CD4-positive, alpha-beta T cell treated with Interleukin-1 beta for 1 hour (primary cell): Measurements from ENCODE around the gene HIRIP3.
"Not testable (repeated sequence)": the region's sequence is repeated elsewhere in the genome, so short reads cannot be mapped to it uniquely, and the experiment has no call there.

Experiments
- DNase-seq, 2 donors: peaks; one replicate each; pipeline ENCODE4 v3.0.0-alpha.2; 2020 to 2022

The HIRIP3 gene

DNA sequence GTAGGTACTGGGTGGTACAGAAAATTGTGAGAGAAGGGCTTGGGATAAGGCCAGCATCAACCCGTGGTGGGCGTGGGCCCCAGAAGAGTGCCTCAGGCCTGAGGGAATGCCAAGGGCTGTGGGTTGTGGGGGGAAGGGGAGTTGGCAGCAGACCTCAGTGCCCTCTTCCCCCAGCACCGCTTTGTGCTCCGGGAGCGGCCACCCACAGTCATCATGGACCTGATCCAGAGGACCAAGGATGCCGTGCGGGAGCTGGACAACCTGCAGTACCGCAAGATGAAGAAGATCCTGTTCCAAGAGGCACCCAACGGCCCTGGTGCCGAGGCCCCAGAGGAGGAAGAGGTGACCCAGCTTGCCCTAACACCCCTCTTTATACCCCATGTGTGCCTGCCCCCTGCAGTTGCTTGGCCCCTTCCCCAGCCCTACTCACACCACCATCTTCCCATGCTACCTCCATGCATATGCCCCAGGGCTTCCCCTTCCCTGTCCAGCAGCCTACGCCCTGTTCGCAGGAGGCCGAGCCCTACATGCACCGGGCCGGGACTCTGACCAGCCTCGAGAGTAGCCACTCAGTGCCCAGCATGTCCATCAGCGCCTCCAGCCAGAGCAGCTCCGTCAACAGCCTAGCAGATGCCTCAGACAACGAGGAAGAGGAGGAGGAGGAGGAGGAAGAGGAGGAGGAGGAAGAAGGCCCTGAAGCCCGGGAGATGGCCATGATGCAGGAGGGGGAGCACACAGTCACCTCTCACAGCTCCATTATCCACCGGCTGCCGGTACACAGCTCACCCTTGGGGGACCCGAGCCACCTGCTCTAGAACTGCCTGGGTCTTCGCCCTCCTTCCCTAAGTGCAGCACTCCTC is 12.6 kb downstream of the HIRIP3 start:
- DNase-seq, result no peak

DNA sequence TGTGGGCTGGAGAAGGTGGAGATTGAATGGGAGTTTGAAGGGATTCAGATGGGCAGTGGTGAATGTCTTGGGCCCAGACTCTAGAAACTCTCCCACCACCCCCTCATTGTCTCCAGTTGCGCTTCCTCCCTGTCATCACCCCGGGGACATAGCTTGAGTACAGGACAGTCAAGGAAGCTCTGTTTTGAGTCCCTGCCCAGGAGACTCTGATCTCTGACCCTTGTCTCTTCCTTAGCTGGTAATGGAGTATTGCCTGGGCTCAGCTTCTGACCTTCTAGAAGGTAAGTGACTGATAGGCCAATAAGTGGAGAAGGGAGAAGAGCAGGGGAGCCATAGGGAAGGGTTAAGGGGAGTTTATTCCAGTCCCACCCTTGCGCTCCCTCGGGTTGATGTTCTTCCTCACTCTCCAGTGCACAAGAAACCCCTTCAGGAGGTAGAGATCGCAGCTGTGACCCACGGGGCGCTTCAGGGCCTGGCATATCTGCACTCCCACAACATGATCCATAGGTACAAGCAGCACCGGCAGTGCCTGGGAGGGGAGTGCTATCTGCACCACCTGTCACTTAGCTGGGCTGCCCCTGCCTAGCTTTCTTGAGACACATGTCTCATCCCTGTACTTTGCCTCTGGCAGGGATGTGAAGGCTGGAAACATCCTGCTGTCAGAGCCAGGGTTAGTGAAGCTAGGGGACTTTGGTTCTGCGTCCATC is 16.7 kb downstream of the HIRIP3 start:
- no peak for DNase-seq

DNA sequence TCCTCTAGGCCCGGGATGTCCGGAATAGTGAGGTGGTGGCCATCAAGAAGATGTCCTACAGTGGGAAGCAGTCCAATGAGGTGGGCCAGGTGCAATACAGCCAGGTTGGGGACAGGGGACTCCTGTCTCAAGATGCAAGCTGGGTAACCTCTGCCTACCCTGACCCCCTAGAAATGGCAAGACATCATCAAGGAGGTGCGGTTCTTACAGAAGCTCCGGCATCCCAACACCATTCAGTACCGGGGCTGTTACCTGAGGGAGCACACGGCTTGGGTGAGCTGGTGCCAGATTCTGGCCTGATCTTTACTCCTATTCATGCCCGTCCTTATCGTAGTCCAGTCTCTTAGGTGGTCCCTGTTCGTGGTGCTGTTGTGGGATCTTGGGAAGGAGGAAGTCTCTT is 17.3 kb downstream of the HIRIP3 start:
- no peak for DNase-seq

DNA sequence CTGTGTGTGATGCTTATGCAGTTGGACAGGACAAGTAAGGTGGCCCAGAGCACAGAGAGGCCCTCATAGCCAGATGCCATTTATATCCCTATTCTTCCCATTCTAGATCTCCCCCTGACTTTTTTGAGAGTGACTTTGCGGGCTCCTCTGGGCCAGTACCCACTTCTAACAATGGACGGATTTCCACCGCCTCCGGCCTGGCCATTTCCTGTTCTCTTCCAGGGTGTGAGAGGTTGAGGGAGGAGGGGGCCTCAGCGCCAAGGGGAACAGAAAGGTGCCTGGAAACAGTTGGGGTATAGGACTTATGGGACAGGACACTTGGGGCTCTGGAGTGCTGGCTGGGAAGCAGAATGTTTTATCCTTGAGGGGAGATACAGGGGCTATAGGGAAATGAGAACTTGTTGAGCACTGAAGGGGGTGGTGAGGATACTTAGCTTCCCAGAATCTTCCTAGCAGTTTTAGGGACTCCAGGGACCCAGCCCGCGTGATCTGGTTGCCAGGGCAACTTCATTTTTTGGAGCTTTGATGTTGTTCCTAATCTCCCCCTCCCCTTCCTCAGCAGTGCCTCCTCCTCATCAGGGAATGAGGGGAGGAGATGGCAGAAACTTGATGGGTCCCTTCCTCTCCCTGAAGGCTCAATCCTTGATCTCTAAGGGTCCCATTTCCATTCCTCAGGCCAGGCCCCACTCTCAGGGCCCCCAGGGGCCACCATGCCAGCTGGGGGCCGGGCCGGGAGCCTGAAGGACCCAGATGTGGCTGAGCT is 18.2 kb downstream of the HIRIP3 start:
- DNase-seq, result no peak

- no peak for DNase-seq
These were observed 19.5 kb downstream of the HIRIP3 start for GRCh38 chr16:29975811-29976511.

GRCh38 chr16:29975134-29975538 is 20.3 kb downstream of the HIRIP3 start:
- no peak for DNase-seq

DNA sequence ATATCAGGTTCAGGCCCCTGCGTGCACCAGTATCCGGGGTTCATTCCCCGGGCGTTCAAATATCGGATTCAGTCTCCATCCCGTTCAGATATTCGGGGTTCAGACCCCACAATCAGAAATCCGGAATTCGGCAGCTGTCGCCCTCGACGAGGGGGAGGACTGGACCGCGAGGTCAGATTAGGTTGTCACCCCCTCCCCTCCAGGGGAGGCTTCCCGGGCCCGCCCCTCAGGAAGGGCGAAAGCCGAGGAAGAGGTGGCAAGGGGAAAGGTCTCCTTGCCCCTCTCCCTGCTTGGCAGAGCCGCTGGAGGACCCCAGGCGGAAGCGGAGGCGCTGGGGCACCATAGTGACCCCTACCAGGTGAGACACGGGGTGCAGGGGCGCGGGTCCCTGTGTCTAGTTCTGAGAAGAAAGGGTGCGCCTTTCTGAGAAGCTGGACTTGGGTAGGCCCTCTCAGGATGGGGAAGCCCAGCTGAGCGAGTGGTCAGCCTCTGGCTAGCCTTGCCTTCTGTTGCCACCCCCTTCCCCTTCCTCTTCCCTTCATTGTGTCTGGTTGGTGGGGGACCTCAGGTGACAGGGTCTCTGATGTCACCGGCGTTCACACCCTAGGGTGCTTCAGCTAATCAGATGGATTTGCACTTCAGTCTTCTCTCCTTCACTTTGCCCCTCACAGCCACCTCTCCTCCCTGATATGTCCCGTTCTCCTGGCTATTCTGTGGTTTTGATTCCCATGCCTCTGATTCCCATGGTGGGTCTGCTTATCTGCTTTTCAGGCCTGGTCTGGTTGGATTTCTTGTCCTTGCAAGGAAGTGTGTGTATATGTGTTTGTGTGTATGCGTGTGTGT is 20.9 kb downstream of the HIRIP3 start:
- DNase-seq, result peak; percentile 33 to 40

DNA sequence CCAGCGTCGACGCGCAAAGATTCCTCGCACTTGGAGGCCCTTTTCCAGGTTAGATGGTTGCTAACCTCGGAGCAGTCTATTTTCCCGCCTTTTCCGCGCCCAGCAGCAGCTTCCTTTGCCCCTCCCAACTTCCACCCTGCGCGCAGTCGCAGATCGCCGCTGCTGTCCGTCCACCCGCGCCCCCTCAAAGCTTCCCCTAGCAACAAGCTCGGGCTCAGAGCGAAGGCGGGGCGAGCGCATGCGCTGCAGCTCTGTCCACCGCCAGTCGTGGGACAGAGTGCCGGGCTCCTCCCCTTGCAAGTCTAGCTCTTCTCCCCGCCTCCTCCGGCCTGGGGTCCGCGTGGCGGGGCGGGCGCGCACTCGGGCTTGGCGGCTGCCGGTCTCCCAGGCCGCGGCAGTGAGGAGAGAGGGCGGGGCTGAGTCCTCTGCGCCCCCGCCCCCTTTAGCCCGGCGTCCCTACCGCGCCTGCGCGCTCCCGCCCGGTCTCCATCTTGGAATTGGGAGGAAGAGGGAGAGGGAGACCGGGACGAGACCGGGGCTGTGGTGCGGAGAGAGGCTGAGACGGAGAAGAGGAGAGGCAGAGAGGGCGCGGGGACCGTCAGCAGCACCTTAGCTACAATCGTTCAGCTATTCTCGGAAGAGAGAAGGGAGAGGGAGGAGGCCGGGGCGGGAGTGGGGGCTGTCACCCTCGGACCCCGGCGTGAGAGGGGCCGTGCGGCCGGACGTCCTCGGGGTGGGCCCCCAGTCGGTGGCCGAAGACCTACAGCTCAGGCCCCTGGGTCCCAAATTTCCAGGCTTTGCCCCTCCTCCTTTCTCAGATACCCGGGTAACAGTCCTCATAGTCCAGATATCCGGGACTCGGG is 21.8 kb downstream of the HIRIP3 start, which contains the start of gene TAOK2:
Gene TAOK2 (plus strand): TSS at position 485 of the 863 bp plus-strand sequence. CDS start 3,905 bp downstream, outside the sequence.
- peak; percentile 98 to 99 for DNase-seq

DNA sequence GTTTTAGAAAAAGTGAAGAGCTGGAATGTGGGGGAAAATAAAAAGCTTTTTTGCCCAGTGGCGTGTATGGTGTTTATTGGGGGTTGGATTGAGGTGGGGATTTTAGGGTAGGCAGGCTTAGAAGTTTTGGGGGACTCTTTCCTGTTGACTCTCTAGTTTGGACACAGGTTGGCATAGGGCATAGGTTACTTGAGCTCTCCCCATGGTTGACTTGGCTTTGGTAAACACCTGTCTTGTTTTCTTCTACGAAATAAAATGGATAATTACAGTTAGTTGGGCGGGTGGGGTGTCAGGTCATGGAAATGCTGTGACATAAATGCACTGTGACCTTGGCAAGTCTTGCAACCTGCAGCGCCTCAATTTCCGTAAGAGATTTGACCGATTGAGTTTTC is 22.4 kb downstream of the HIRIP3 start:
- no peak for DNase-seq

DNA sequence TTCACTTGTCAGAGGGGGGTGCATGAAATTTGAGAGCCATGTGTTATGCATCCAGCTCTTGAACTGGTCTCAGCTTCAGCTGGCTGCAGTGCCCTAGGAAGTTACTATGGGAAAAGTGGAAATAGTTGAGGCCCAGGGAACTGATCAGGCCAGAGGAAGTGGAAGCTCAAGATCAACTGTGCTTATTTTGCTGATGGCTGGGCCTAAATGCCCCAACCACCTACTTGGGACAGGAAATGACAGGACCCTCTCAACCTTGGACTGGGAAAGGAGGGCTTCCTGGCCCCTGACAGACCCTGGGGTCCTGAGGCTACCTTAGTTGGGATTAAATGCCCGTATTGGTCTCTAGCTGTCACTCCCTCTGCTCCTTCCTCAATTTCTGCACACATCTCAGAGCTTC is 22.9 kb downstream of the HIRIP3 start:
- DNase-seq, result no peak

DNA sequence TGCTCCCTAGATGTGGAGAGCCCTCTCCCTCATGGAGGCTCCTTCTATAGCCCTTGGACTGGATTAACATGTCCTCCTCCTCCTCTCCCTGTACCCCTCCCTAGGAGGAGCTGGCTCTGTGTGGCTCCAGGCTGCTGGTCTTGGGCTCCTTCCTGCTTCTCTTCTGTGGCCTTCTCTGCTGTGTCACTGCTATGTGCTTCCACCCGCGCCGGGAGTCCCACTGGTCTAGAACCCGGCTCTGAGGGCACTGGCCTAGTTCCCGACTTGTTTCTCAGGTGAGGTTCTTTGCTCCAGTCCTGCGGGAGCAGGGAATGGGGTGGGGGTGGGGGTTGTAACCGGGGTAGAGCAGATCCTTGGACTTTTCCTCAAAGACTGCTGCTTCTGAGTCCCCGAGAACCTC is 24.1 kb downstream of the HIRIP3 start:
- no peak for DNase-seq

GRCh38 chr16:29968205-29968604 is 27.2 kb downstream of the HIRIP3 start:
- no peak for DNase-seq

DNA sequence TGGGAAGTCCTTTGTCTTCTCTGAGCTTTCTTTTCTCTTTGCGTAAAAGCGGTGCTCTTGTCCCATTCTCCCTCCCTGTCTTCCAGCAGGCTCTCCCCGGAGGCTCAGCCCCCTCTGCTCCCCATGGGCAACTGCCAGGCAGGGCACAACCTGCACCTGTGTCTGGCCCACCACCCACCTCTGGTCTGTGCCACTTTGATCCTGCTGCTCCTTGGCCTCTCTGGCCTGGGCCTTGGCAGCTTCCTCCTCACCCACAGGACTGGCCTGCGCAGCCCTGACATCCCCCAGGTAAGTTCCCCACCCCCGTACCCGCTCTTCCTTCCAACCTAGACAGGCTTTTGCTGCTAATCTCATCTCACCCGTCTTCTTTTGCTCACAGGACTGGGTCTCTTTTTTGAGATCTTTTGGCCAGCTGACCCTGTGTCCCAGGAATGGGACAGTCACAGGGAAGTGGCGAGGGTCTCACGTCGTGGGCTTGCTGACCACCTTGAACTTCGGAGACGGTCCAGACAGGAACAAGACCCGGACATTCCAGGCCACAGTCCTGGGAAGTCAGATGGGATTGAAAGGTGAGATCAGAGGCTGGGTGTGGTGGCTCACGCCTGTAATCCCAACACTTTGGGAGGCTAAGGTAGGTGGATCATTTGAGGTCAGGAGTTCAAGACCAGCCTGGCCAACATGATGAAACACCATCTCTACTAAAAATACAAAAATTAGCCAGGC is 32.2 kb downstream of the HIRIP3 start:
- no peak for DNase-seq

GRCh38 chr16:29962344-29962994 is 32.9 kb downstream of the HIRIP3 start:
- DNase-seq, result no peak

GRCh38 chr16:29961479-29962343 is 33.7 kb downstream of the HIRIP3 start, which contains the start of gene TMEM219:
Gene TMEM219, plus strand, starts transcription at chr16:29962079. Its CDS starts 1,065 bp downstream, at chr16:29963144.
- DNase-seq, result peak; percentile 94 to 96

GRCh38 chr16:29961127-29961478 is 34.3 kb downstream of the HIRIP3 start:
- no peak for DNase-seq

GRCh38 chr16:29959821-29960220 is 35.6 kb downstream of the HIRIP3 start:
- not testable (repeated sequence) for DNase-seq

DNA sequence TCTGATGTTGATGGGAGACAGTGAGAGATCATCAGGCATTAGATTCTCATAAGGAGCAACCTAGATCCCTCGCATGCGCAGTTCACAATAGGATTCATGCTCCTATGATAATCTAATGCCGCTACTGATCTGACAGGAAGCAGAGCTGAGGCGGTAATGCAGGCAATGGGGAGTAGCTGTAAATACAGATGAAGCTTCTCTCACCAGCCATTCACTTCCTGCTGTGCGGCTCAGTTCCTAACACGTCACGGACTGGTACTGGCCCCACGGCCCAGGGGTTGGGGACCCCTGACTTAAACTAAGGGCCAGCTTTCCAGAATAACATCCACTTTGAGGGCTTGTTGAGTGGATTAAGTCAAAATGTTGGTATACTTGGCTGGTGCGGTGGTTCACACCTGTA is 36.1 kb downstream of the HIRIP3 start:
- DNase-seq, result no peak
